Measurements from ENCODE around the gene GUCD1.

GUCD1 gene

GRCh38 chr22:24589518-24590030 is 34.6 kb upstream of the GUCD1 start:
- Histone ChIP-seq H3K27ac (ENCODE audit: low read depth in 2 of 2, low read length in 2 of 2) (no peak overlapping the region), H3K36me3 (ENCODE audit: control insufficient read depth in 2 of 2, insufficient read depth in 2 of 2, low read length in 2 of 2) (peaks cover 5 to 17% of the 10 kb centered on the region in 2 donors), H3K4me1 (ENCODE audit: control insufficient read depth in 2 of 2, insufficient read depth in 2 of 2, low read length in 2 of 2) (peaks cover 10 to 14% of the 10 kb centered on the region in 2 donors), H3K9me3 (ENCODE audit: control insufficient read depth in 2 of 2, low read length in 2 of 2) (no peaks in the 10 kb centered on the region), H3K9ac (ENCODE audit: low read depth in 1 of 2, low read length in 2 of 2) (no peak overlapping the region), H3K27me3 (ENCODE audit: control insufficient read depth in 2 of 2, insufficient read depth in 2 of 2, low read length in 2 of 2) (no peaks in the 10 kb centered on the region), H3K4me3 (ENCODE audit: low read length in 2 of 2) (no peak overlapping the region)

DNA sequence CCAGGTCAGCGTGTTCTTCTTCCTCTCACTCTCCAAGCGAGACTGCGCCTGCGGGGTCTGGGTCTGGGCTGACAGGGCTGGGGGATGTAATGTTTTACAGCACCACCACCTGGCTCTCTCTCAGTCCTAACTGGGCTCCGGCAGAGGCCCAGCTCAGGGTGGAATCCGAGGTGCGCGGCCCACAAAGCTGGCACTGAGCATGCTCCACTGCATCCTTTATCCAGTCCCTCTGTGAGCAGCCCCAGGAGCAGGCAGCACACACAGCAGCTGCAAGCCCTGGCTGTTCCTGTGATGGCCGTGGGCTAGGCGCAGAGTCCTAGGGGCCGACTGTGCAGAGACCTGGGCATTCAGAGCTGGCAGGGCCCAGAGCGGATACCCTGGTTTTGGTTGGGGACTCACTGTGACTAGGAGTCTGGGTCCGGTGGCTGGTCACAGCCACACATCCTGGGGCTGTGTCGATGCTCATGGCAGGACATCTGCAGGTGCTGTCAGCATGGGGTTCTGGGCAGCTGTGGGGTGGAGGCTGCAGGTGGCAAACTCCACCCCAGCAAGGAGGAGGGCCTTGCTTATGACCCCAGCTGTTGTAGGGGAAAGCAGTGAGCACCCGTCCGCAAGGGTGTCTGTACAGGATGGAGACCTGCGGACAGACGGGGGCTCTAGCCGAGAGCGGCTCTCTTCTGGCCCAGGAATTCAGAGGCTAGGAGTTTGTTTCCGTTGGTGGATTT is 34.0 kb upstream of the GUCD1 start:
- no peak overlapping the region for H3K9ac ChIP-seq (ENCODE audit: low read depth in 1 of 2, low read length in 2 of 2)
- H3K36me3 ChIP-seq (ENCODE audit: control insufficient read depth in 2 of 2, insufficient read depth in 2 of 2, low read length in 2 of 2): peaks cover 5 to 17% of the 10 kb centered on the region in 2 donors
- no peak overlapping the region for H3K27ac ChIP-seq (ENCODE audit: low read depth in 2 of 2, low read length in 2 of 2)
- H3K9me3 ChIP-seq (ENCODE audit: control insufficient read depth in 2 of 2, low read length in 2 of 2): no peaks in the 10 kb centered on the region
- H3K4me1 ChIP-seq (ENCODE audit: control insufficient read depth in 2 of 2, insufficient read depth in 2 of 2, low read length in 2 of 2): peaks cover 7 to 12% of the 10 kb centered on the region in 2 donors
- no peak overlapping the region for H3K4me3 ChIP-seq (ENCODE audit: low read length in 2 of 2)
- no peaks in the 10 kb centered on the region for H3K27me3 ChIP-seq (ENCODE audit: control insufficient read depth in 2 of 2, insufficient read depth in 2 of 2, low read length in 2 of 2)

GRCh38 chr22:24588381-24588756 is 33.4 kb upstream of the GUCD1 start:
- no peaks in the 10 kb centered on the region for H3K27me3 ChIP-seq (ENCODE audit: control insufficient read depth in 2 of 2, insufficient read depth in 2 of 2, low read length in 2 of 2)
- H3K36me3 ChIP-seq (ENCODE audit: control insufficient read depth in 2 of 2, insufficient read depth in 2 of 2, low read length in 2 of 2): peaks cover 5 to 17% of the 10 kb centered on the region in 2 donors
- peaks cover 10 to 12% of the 10 kb centered on the region in 2 donors for H3K4me1 ChIP-seq (ENCODE audit: control insufficient read depth in 2 of 2, insufficient read depth in 2 of 2, low read length in 2 of 2)
- no peak overlapping the region for H3K27ac ChIP-seq (ENCODE audit: low read depth in 2 of 2, low read length in 2 of 2)
- H3K9ac ChIP-seq (ENCODE audit: low read depth in 1 of 2, low read length in 2 of 2): no peak overlapping the region
- no peak overlapping the region for H3K4me3 ChIP-seq (ENCODE audit: low read length in 2 of 2)
- H3K9me3 ChIP-seq (ENCODE audit: control insufficient read depth in 2 of 2, low read length in 2 of 2): no peaks in the 10 kb centered on the region

DNA sequence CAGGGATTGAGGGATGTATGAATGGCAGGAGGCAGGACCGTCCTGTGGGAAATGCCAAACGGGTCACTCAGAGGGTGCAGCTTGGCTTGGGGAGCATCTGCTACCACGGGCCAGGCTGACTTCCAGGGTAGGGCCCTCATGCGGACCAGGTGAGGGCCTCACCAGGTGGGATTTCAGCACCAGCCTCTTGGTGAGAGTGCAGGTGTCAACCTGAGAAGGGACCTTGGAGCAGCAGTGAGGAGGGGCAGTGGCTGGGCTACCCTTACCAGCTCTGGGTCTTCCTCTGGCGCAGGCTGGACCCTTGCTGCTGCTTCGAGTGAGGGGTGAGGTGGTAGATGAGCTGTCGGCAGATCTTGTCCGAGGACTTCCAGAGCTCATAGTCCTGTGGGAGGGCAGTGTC is 33.0 kb upstream of the GUCD1 start:
- Histone ChIP-seq H3K9me3 (ENCODE audit: control insufficient read depth in 2 of 2, low read length in 2 of 2) (no peaks in the 10 kb centered on the region), H3K27ac (ENCODE audit: low read depth in 2 of 2, low read length in 2 of 2) (no peak overlapping the region), H3K4me3 (ENCODE audit: low read length in 2 of 2) (no peak overlapping the region), H3K27me3 (ENCODE audit: control insufficient read depth in 2 of 2, insufficient read depth in 2 of 2, low read length in 2 of 2) (no peaks in the 10 kb centered on the region), H3K36me3 (ENCODE audit: control insufficient read depth in 2 of 2, insufficient read depth in 2 of 2, low read length in 2 of 2) (peaks cover 5 to 17% of the 10 kb centered on the region in 2 donors), H3K4me1 (ENCODE audit: control insufficient read depth in 2 of 2, insufficient read depth in 2 of 2, low read length in 2 of 2) (peaks cover 10 to 13% of the 10 kb centered on the region in 2 donors), H3K9ac (ENCODE audit: low read depth in 1 of 2, low read length in 2 of 2) (no peak overlapping the region)

GRCh38 chr22:24587251-24587650 is 32.3 kb upstream of the GUCD1 start:
- Histone ChIP-seq H3K27ac (ENCODE audit: low read depth in 2 of 2, low read length in 2 of 2) (no peak overlapping the region), H3K4me1 (ENCODE audit: control insufficient read depth in 2 of 2, insufficient read depth in 2 of 2, low read length in 2 of 2) (peaks cover 10 to 14% of the 10 kb centered on the region in 2 donors)

DNA sequence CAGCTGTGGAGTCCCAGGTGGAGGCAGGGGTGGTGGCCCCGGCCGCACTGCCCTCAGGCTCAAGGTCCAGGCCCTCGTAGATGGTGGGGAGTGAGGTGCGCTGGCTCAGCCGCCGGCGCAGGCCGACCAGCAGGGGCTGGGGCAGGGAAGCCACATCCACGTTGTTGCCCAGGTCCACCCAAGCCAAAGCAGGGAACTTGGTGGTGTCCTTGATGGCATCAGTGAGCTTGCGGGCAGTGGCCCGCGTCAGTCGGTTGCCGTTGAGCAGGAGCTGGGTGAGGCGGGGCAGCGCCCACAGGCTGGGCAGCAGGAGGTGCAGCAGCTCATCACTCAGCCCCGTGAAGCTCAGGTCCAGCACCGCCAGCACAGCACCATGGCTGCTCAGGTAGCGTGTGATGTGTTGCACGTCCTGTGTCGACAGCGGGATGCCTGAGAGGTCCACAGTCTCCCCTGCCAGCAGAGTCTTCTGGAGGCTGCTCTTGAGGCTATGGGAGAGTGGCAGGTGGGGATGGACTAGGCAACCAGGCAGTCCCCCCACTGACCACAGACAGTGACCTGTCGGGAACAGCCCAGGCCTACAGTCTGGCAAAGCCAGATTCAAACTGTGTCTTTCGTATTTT is 31.1 kb upstream of the GUCD1 start:
- peaks cover 5 to 17% of the 10 kb centered on the region in 2 donors for H3K36me3 ChIP-seq (ENCODE audit: control insufficient read depth in 2 of 2, insufficient read depth in 2 of 2, low read length in 2 of 2)

More at GRCh38 chr22:24587251-24587650, 32.3 kb upstream of the GUCD1 start:
- Histone ChIP-seq H3K36me3 (ENCODE audit: control insufficient read depth in 2 of 2, insufficient read depth in 2 of 2, low read length in 2 of 2) (peaks cover 5 to 17% of the 10 kb centered on the region in 2 donors), H3K4me3 (ENCODE audit: low read length in 2 of 2) (no peak overlapping the region), H3K9ac (ENCODE audit: low read depth in 1 of 2, low read length in 2 of 2) (no peak overlapping the region), H3K9me3 (ENCODE audit: control insufficient read depth in 2 of 2, low read length in 2 of 2) (no peaks in the 10 kb centered on the region), H3K27me3 (ENCODE audit: control insufficient read depth in 2 of 2, insufficient read depth in 2 of 2, low read length in 2 of 2) (no peaks in the 10 kb centered on the region)

GRCh38 chr22:24585461-24585860 is 30.5 kb upstream of the GUCD1 start:
- Histone ChIP-seq H3K9me3 (ENCODE audit: control insufficient read depth in 2 of 2, low read length in 2 of 2) (no peaks in the 10 kb centered on the region), H3K4me1 (ENCODE audit: control insufficient read depth in 2 of 2, insufficient read depth in 2 of 2, low read length in 2 of 2) (peaks cover 10 to 14% of the 10 kb centered on the region in 2 donors), H3K27me3 (ENCODE audit: control insufficient read depth in 2 of 2, insufficient read depth in 2 of 2, low read length in 2 of 2) (no peaks in the 10 kb centered on the region), H3K27ac (ENCODE audit: low read depth in 2 of 2, low read length in 2 of 2) (no peak overlapping the region), H3K9ac (ENCODE audit: low read depth in 1 of 2, low read length in 2 of 2) (no peak overlapping the region), H3K4me3 (ENCODE audit: low read length in 2 of 2) (no peak overlapping the region), H3K36me3 (ENCODE audit: control insufficient read depth in 2 of 2, insufficient read depth in 2 of 2, low read length in 2 of 2) (peaks cover 5 to 17% of the 10 kb centered on the region in 2 donors)

More for the DNA sequence above, 31.1 kb upstream of the GUCD1 start:
- no peak overlapping the region for H3K27ac ChIP-seq (ENCODE audit: low read depth in 2 of 2, low read length in 2 of 2)
- no peak overlapping the region for H3K4me3 ChIP-seq (ENCODE audit: low read length in 2 of 2)
- H3K27me3 ChIP-seq (ENCODE audit: control insufficient read depth in 2 of 2, insufficient read depth in 2 of 2, low read length in 2 of 2): no peaks in the 10 kb centered on the region
- H3K9ac ChIP-seq (ENCODE audit: low read depth in 1 of 2, low read length in 2 of 2): no peak overlapping the region
- H3K4me1 ChIP-seq (ENCODE audit: control insufficient read depth in 2 of 2, insufficient read depth in 2 of 2, low read length in 2 of 2): peaks cover 10 to 14% of the 10 kb centered on the region in 2 donors
- no peaks in the 10 kb centered on the region for H3K9me3 ChIP-seq (ENCODE audit: control insufficient read depth in 2 of 2, low read length in 2 of 2)

GRCh38 chr22:24584871-24585411 is 30.0 kb upstream of the GUCD1 start:
- H3K9ac ChIP-seq (ENCODE audit: low read depth in 1 of 2, low read length in 2 of 2): no peak overlapping the region
- peaks cover 10 to 14% of the 10 kb centered on the region in 2 donors for H3K4me1 ChIP-seq (ENCODE audit: control insufficient read depth in 2 of 2, insufficient read depth in 2 of 2, low read length in 2 of 2)
- H3K27me3 ChIP-seq (ENCODE audit: control insufficient read depth in 2 of 2, insufficient read depth in 2 of 2, low read length in 2 of 2): no peaks in the 10 kb centered on the region
- H3K36me3 ChIP-seq (ENCODE audit: control insufficient read depth in 2 of 2, insufficient read depth in 2 of 2, low read length in 2 of 2): peaks cover 5 to 17% of the 10 kb centered on the region in 2 donors
- H3K9me3 ChIP-seq (ENCODE audit: control insufficient read depth in 2 of 2, low read length in 2 of 2): no peaks in the 10 kb centered on the region
- H3K27ac ChIP-seq (ENCODE audit: low read depth in 2 of 2, low read length in 2 of 2): no peak overlapping the region
- no peak overlapping the region for H3K4me3 ChIP-seq (ENCODE audit: low read length in 2 of 2)

DNA sequence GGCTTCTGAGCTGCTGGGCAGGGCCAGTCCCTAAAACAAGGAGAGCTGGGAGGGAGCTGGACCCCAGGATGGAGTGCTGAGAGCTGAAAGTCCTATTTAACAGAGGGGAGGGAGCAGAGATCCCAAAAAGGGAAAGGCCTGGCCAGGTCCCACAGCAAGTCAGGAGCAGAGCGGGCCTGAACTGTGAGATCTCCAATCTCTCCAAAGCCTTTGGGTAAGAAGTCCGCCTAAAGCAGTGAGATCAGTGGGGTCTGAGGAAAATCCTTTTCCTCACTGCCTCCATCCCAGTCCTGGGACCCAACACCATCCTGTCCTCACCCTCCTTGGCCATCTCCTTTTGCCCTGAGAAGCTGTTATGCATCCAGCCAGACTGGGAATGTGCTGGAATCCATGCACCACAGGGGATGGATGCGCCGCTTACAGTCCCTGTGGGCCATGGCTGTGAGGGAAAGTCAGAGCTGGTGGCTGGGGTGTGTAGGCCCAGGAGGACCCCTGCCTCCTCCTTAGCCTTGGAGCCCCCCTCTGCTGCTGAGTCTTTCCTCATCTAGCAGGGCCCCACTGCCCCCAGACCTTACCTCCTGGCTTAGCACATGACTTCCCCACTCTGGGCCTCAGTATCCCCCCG is 29.3 kb upstream of the GUCD1 start:
- peaks cover 10 to 19% of the 10 kb centered on the region in 2 donors for H3K4me1 ChIP-seq (ENCODE audit: control insufficient read depth in 2 of 2, insufficient read depth in 2 of 2, low read length in 2 of 2)
- H3K27me3 ChIP-seq (ENCODE audit: control insufficient read depth in 2 of 2, insufficient read depth in 2 of 2, low read length in 2 of 2): no peaks in the 10 kb centered on the region
- H3K4me3 ChIP-seq (ENCODE audit: low read length in 2 of 2): no peak overlapping the region
- H3K27ac ChIP-seq (ENCODE audit: low read depth in 2 of 2, low read length in 2 of 2): peak overlapping the region in 1 of 2 donors; percentile 24
- no peaks in the 10 kb centered on the region for H3K9me3 ChIP-seq (ENCODE audit: control insufficient read depth in 2 of 2, low read length in 2 of 2)
- peak overlapping the region; percentile 17 to 25 for H3K9ac ChIP-seq (ENCODE audit: low read depth in 1 of 2, low read length in 2 of 2)
- peaks cover 5 to 17% of the 10 kb centered on the region in 2 donors for H3K36me3 ChIP-seq (ENCODE audit: control insufficient read depth in 2 of 2, insufficient read depth in 2 of 2, low read length in 2 of 2)

Measured in mucosa of rectum (tissue), 2 donors.